Right hindlimb (tissue), 1 donor: Measurements from ENCODE around the gene OMP.

Experiments used
- DNase-seq: peaks from one replicate; pipeline ENCODE4 v3.0.0-alpha.2; 2018

OMP gene

GRCh38 chr11:77108436-77108835 lies 5.8 kb downstream of the OMP start:
- no peak for DNase-seq

GRCh38 chr11:77109236-77110019 lies 6.8 kb downstream of the OMP start:
- DNase-seq, result no peak

- DNase-seq, result no peak
Observed at GRCh38 chr11:77110836-77111235, 8.2 kb downstream of the OMP start.

- DNase-seq, result no peak
Observed at GRCh38 chr11:77111277-77111676, 8.6 kb downstream of the OMP start.

- no peak for DNase-seq
Observed at GRCh38 chr11:77111946-77112345, 9.3 kb downstream of the OMP start.

- DNase-seq, result no peak
Observed at GRCh38 chr11:77112641-77113381, 10.2 kb downstream of the OMP start.

- no peak for DNase-seq
Observed at GRCh38 chr11:77113382-77114088, 10.9 kb downstream of the OMP start.

GRCh38 chr11:77114089-77114463 lies 11.4 kb downstream of the OMP start:
- no peak for DNase-seq

- no peak for DNase-seq
Observed at GRCh38 chr11:77115181-77115611, 12.6 kb downstream of the OMP start.

- DNase-seq, result no peak
Observed at GRCh38 chr11:77115956-77116355, 13.3 kb downstream of the OMP start.

GRCh38 chr11:77117492-77117891 lies 14.9 kb downstream of the OMP start:
- DNase-seq, result no peak

- no peak for DNase-seq
Observed at GRCh38 chr11:77118086-77118485, 15.4 kb downstream of the OMP start.

GRCh38 chr11:77118971-77119370 lies 16.3 kb downstream of the OMP start:
- DNase-seq, result no peak

- DNase-seq, result no peak
Observed at GRCh38 chr11:77119531-77119936, 16.9 kb downstream of the OMP start.

- DNase-seq, result no peak
Observed at GRCh38 chr11:77120571-77120970, 17.9 kb downstream of the OMP start.

GRCh38 chr11:77121096-77121640 lies 18.5 kb downstream of the OMP start:
- DNase-seq, result no peak

GRCh38 chr11:77121876-77122575 lies 19.4 kb downstream of the OMP start:
- no peak for DNase-seq

GRCh38 chr11:77122576-77123212 lies 20.1 kb downstream of the OMP start:
- DNase-seq, result no peak

GRCh38 chr11:77123591-77123990 lies 21.0 kb downstream of the OMP start:
- DNase-seq, result no peak

- DNase-seq, result no peak
Observed at GRCh38 chr11:77124041-77124440, 21.4 kb downstream of the OMP start.

- DNase-seq, result no peak
Observed at GRCh38 chr11:77124488-77124887, 21.8 kb downstream of the OMP start.

- DNase-seq, result no peak
Observed at GRCh38 chr11:77125191-77125590, 22.6 kb downstream of the OMP start.
